Tibial nerve (tissue), 4 donors: ENCODE data around the gene SAG.

ENCODE experiments used
- EP300 ChIP-seq, 2 donors: sonication (generic); formaldehyde crosslinking; IDR thresholded peaks; one replicate each; pipeline ENCODE4 v1.6.1; 2017; ENCODE audit warnings: antibody characterized with exemption in 2 of 2, mild to moderate bottlenecking in 1 of 2
- POLR2A ChIP-seq, 2 donors: fragments of 450-650 bp; IDR thresholded peaks; one replicate each; pipeline ENCODE4 v1.6.1; 2017; ENCODE audit warnings: antibody characterized with exemption in 2 of 2, mild to moderate bottlenecking in 2 of 2, moderate library complexity in 2 of 2
- TF ChIP-seq, protein P1 (sequence below), 5 experiments: fragments of 200-600 bp in 3 of 5; fragments of 450-650 bp in 2 of 5; sonication (generic) in 3 of 5; IDR thresholded peaks; one replicate each; pipeline ENCODE4 v1.5.1; 2016 to 2019; ENCODE audit warnings: antibody characterized with exemption in 5 of 5, mild to moderate bottlenecking in 3 of 5, moderate library complexity in 2 of 5

DNA sequence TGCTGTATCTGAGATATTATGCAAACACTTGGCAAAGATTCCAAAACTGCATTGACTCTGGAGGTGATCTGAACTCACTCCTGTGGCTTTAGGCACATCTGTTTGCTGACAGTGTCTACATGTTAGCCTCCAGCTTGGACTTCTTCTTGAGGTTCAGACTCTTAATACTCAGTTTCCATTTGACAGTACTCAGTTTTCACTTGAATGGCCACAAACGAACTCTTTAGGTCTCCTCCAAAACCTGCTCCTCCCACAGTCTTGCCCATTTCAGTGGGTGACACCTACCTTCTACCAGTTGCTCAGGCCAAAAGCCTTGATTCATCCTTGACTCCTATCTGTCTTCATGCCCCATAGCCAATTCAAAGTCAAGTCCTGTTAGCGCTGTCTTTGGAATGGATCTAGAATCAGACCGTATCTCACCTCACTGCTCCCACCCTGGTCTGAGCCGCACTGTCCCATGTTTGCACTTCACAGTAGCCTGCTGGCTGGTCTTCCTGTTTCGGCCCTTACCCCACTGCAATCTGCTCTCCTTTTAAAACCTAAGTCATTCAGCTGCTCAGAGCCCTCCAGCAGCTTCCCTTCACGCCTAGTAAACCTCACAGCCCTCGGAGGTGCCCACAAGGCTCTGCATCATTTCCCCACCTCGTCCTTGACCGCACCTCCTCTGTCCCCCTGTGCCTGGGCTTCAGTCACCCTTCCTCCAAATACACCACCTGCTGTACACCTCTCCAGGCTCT lies 45.6 kb upstream of the SAG start:
- TF ChIP-seq, protein P1, sequence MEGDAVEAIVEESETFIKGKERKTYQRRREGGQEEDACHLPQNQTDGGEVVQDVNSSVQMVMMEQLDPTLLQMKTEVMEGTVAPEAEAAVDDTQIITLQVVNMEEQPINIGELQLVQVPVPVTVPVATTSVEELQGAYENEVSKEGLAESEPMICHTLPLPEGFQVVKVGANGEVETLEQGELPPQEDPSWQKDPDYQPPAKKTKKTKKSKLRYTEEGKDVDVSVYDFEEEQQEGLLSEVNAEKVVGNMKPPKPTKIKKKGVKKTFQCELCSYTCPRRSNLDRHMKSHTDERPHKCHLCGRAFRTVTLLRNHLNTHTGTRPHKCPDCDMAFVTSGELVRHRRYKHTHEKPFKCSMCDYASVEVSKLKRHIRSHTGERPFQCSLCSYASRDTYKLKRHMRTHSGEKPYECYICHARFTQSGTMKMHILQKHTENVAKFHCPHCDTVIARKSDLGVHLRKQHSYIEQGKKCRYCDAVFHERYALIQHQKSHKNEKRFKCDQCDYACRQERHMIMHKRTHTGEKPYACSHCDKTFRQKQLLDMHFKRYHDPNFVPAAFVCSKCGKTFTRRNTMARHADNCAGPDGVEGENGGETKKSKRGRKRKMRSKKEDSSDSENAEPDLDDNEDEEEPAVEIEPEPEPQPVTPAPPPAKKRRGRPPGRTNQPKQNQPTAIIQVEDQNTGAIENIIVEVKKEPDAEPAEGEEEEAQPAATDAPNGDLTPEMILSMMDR (IDR thresholded peaks at IDR 0.05): no peak
- TF ChIP-seq EP300 (IDR thresholded peaks at IDR 0.05): no peak
- TF ChIP-seq POLR2A (IDR thresholded peaks at IDR 0.05): no peak
